ELR (cell line): ENCODE measurements around the gene DDX3X.
"Not testable (repeated sequence)": the region's sequence is repeated elsewhere in the genome, so short reads cannot be mapped to it uniquely, and the experiment has no call there.

ENCODE experiments used
- DNase-seq: peaks from one replicate; pipeline ENCODE4 v3.0.0-alpha.2; 2015; ENCODE audit warnings: low read depth

The DDX3X gene

GRCh38 chrX:41329101-41329500 lies 4.9 kb upstream of the DDX3X start:
- DNase-seq: no peak

GRCh38 chrX:41332005-41332404 lies 2.0 kb upstream of the DDX3X start:
- DNase-seq: peak; percentile 36

GRCh38 chrX:41332408-41333002 lies 1.5 kb upstream of the DDX3X start:
- DNase-seq: peak; percentile 48

GRCh38 chrX:41333003-41333743 lies 789 bp upstream of the DDX3X start:
- DNase-seq: peak; percentile 89

- peak; percentile 70 for DNase-seq
These were observed 618 bp downstream of the DDX3X start for GRCh38 chrX:41334363-41335197.

GRCh38 chrX:41335198-41335957 lies 1.4 kb downstream of the DDX3X start:
- peak; percentile 19 for DNase-seq

GRCh38 chrX:41335958-41336331 lies 2.0 kb downstream of the DDX3X start:
- peak; percentile 60 for DNase-seq

GRCh38 chrX:41336447-41336846 lies 2.5 kb downstream of the DDX3X start:
- no peak for DNase-seq

- DNase-seq: peak; percentile 18
These were observed 3.2 kb downstream of the DDX3X start for GRCh38 chrX:41337140-41337539.

GRCh38 chrX:41338436-41338835 lies 4.5 kb downstream of the DDX3X start:
- DNase-seq: no peak

- DNase-seq: no peak
These were observed 5.2 kb downstream of the DDX3X start for GRCh38 chrX:41339148-41339547.

GRCh38 chrX:41344053-41344452 lies 10.1 kb downstream of the DDX3X start:
- no peak for DNase-seq

GRCh38 chrX:41347186-41347585 lies 13.2 kb downstream of the DDX3X start:
- DNase-seq: no peak

- no peak for DNase-seq
These were observed 14.6 kb downstream of the DDX3X start for GRCh38 chrX:41348551-41348950.

- peak; percentile 64 for DNase-seq
These were observed 16.4 kb downstream of the DDX3X start for GRCh38 chrX:41350150-41350975.

- peak; percentile 42 for DNase-seq
These were observed 17.1 kb downstream of the DDX3X start for GRCh38 chrX:41350976-41351569.

- no peak for DNase-seq
These were observed 18.0 kb downstream of the DDX3X start for GRCh38 chrX:41351923-41352322.

GRCh38 chrX:41352329-41352838 lies 18.4 kb downstream of the DDX3X start:
- peak; percentile 19 for DNase-seq

GRCh38 chrX:41353985-41354384 lies 20.0 kb downstream of the DDX3X start:
- no peak for DNase-seq

GRCh38 chrX:41369152-41369551 lies 35.2 kb downstream of the DDX3X start:
- DNase-seq: no peak

GRCh38 chrX:41371575-41371974 lies 37.6 kb downstream of the DDX3X start:
- DNase-seq: not testable (repeated sequence)
